Myocyte (in vitro differentiated cells): ENCODE results near the gene JPH2. TPM values are rescaled to one million over a fixed set of nuclear protein-coding genes. Genes with fewer than 3 reads are reported as not detected.
"Not testable (repeated sequence)": the region's sequence is repeated elsewhere in the genome, so short reads cannot be mapped to it uniquely, and the experiment has no call there.

Experiments
- DNase-seq: peaks from one replicate; pipeline ENCODE4 v3.0.0-alpha.2; 2012; ENCODE audit warnings: low read depth
- polyA plus RNA-seq: library from polyadenylated mRNA; unstranded; fragments of >200 nt; gene quantifications from one replicate; pipeline ENCODE4 v1.2.1, GENCODE V29; 2012; ENCODE audit warnings: missing spikeins
- total RNA-seq: library from RNA; depleted of rRNA; stranded (reverse); fragments of >200 nt; gene quantifications from 2 replicates; pipeline ENCODE4 v1.2.3, GENCODE V29; 2014

JPH2 gene
- 263 and 339 TPM in 2 replicates for total RNA-seq
- 121 TPM for polyA plus RNA-seq

- peak; percentile 95 for DNase-seq
These were observed at the start of gene JPH2 for GRCh38 chr20:44187054-44187771. Gene JPH2 (minus strand): TSS chr20:44187188. CDS start chr20:44186705, 483 bp downstream.

- no peak for DNase-seq
These were observed 48.7 kb upstream of the JPH2 start for GRCh38 chr20:44235702-44236101.

- DNase-seq = no peak
These were observed 47.8 kb upstream of the JPH2 start for GRCh38 chr20:44234566-44235317.

GRCh38 chr20:44233436-44234016 lies 46.5 kb upstream of the JPH2 start:
- no peak for DNase-seq

- DNase-seq = not testable (repeated sequence)
These were observed 45.5 kb upstream of the JPH2 start for GRCh38 chr20:44232469-44232856.

- no peak for DNase-seq
These were observed 44.9 kb upstream of the JPH2 start for GRCh38 chr20:44231713-44232468.

GRCh38 chr20:44231193-44231592 lies 44.2 kb upstream of the JPH2 start:
- DNase-seq = peak; percentile 66

GRCh38 chr20:44228465-44229258 lies 41.7 kb upstream of the JPH2 start:
- no peak for DNase-seq

GRCh38 chr20:44224637-44225036 lies 37.6 kb upstream of the JPH2 start:
- no peak for DNase-seq

- DNase-seq = no peak
These were observed 36.7 kb upstream of the JPH2 start for GRCh38 chr20:44223721-44224120.

GRCh38 chr20:44222633-44223368 lies 35.8 kb upstream of the JPH2 start:
- DNase-seq = no peak

- DNase-seq = no peak
These were observed 35.0 kb upstream of the JPH2 start for GRCh38 chr20:44222027-44222426.

GRCh38 chr20:44221368-44221954 lies 34.5 kb upstream of the JPH2 start:
- DNase-seq = no peak

- no peak for DNase-seq
These were observed 32.8 kb upstream of the JPH2 start for GRCh38 chr20:44219791-44220190.

GRCh38 chr20:44219170-44219730 lies 32.3 kb upstream of the JPH2 start:
- DNase-seq = no peak

GRCh38 chr20:44218446-44218845 lies 31.5 kb upstream of the JPH2 start:
- no peak for DNase-seq

GRCh38 chr20:44217342-44218092 lies 30.5 kb upstream of the JPH2 start:
- peak; percentile 80 for DNase-seq

GRCh38 chr20:44215125-44215524 lies 28.1 kb upstream of the JPH2 start:
- peak; percentile 66 for DNase-seq

- no peak for DNase-seq
These were observed 25.8 kb upstream of the JPH2 start for GRCh38 chr20:44212792-44213191.
